GM19328 (cell line): ENCODE results near the gene CDH9.

Experiments
- ATAC-seq: cut with Tn5 transposase; IDR thresholded peaks from one replicate; pipeline ENCODE4 v1.9.1; 2021; ENCODE audit warnings: mild to moderate bottlenecking, moderate library complexity; ENCODE audit not compliant: unreplicated experiment

The CDH9 gene

DNA sequence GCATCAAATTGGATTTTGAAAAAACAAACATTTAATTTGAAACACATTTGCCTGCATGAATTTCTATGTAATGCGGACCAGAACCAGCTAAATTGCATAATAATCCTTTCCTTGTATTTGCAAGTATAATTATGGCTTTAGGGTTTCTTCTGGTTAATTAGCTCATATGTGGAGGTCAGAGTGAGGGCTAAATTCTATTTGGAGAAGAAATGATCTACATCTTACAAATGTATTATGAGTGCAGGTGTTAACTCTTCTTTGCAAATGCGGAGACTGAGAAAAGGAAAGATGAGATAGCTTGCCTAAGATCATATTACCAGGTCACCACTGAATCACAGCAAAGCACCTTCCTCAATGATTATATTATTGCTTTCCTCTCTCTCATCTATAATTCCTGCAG, 194.7 kb downstream of the CDH9 start:
- no peak for ATAC-seq

DNA sequence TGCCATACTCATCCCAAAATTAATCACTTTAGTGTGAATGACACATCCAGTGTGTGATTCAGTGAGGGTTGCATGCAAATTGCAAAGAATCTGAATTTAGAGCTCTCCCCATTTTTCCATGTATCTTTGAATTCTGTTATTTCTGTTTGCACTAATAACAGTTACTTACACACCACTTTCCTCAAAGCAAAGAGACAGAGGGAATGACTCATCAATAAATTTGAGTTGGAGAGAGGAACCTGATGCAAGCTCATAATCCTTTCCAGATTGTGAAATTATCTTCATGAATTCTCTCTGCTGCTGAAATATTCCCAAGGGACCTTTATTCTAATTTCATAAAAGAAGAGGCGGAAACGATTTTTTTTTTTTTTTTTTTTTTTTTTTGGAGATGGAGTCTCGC, 204.8 kb downstream of the CDH9 start:
- ATAC-seq, result no peak
